Skeletal muscle cell (primary cell): ENCODE measurements around the gene COL4A1.

Source experiments
- DNase-seq: peaks from one replicate; pipeline ENCODE4 v3.0.0-alpha.2; 2010; ENCODE audit warnings: low read depth
- H3K4me3 ChIP-seq: 2 replicates; pipeline ENCODE4 v1.5.1; 2011; ENCODE audit warnings: low read depth, mild to moderate bottlenecking, control low read depth, low read length, moderate library complexity

The COL4A1 gene

GRCh38 chr13:110162866-110163658 lies 143.9 kb downstream of the COL4A1 start:
- H3K4me3 ChIP-seq, result no peak overlapping the region
- no peak for DNase-seq

- H3K4me3 ChIP-seq, result no peak overlapping the region
- DNase-seq, result no peak
These were observed 144.9 kb downstream of the COL4A1 start for GRCh38 chr13:110162053-110162452.

- no peak overlapping the region for H3K4me3 ChIP-seq
- no peak for DNase-seq
These were observed 145.7 kb downstream of the COL4A1 start for GRCh38 chr13:110161112-110161882.

- no peak for DNase-seq
- no peak overlapping the region for H3K4me3 ChIP-seq
These were observed 148.7 kb downstream of the COL4A1 start for GRCh38 chr13:110158226-110158625.

- no peak for DNase-seq
- H3K4me3 ChIP-seq, result no peak overlapping the region
These were observed 149.2 kb downstream of the COL4A1 start for GRCh38 chr13:110157718-110158117.

GRCh38 chr13:110156301-110157049 lies 150.5 kb downstream of the COL4A1 start:
- H3K4me3 ChIP-seq, result no peak overlapping the region
- DNase-seq, result no peak

- H3K4me3 ChIP-seq, result no peak overlapping the region
- no peak for DNase-seq
These were observed 151.9 kb downstream of the COL4A1 start for GRCh38 chr13:110155072-110155471.

- H3K4me3 ChIP-seq, result no peak overlapping the region
- DNase-seq, result no peak
These were observed 152.5 kb downstream of the COL4A1 start for GRCh38 chr13:110154410-110154933.

- H3K4me3 ChIP-seq, result no peak overlapping the region
- DNase-seq, result no peak
These were observed 154.6 kb downstream of the COL4A1 start for GRCh38 chr13:110152351-110152750.

GRCh38 chr13:110151462-110151861 lies 155.5 kb downstream of the COL4A1 start:
- no peak for DNase-seq
- no peak overlapping the region for H3K4me3 ChIP-seq

GRCh38 chr13:110150384-110151101 lies 156.4 kb downstream of the COL4A1 start:
- no peak overlapping the region for H3K4me3 ChIP-seq
- DNase-seq, result no peak

GRCh38 chr13:110149036-110149435 lies 157.9 kb downstream of the COL4A1 start:
- no peak for DNase-seq
- H3K4me3 ChIP-seq, result no peak overlapping the region

GRCh38 chr13:110140099-110140498 lies 166.9 kb downstream of the COL4A1 start:
- DNase-seq, result no peak
- H3K4me3 ChIP-seq, result no peak overlapping the region

- peak overlapping the region; percentile 52 for H3K4me3 ChIP-seq
- DNase-seq, result no peak
These were observed 168.3 kb downstream of the COL4A1 start for GRCh38 chr13:110138700-110139036.

GRCh38 chr13:110138010-110138699 lies 168.8 kb downstream of the COL4A1 start:
- peak; percentile 30 for DNase-seq
- peak overlapping the region; percentile 52 for H3K4me3 ChIP-seq

GRCh38 chr13:110137680-110138009 lies 169.3 kb downstream of the COL4A1 start:
- H3K4me3 ChIP-seq, result peak overlapping the region; percentile 52
- DNase-seq, result no peak

GRCh38 chr13:110136660-110137585 lies 170.0 kb downstream of the COL4A1 start:
- DNase-seq, result no peak

More at GRCh38 chr13:110136660-110137585, 170.0 kb downstream of the COL4A1 start:
- no peak overlapping the region for H3K4me3 ChIP-seq
